ENCODE data around the gene DYNC1H1. TPM values are rescaled to one million over a fixed set of nuclear protein-coding genes. Genes with fewer than 3 reads are reported as not detected.
A peak's percentile ranks its signal among the peaks of the same experiment; 100 is the strongest.

DYNC1H1 gene
- total RNA-seq, 1 donor from 2014 or later: 237 TPM

- Histone ChIP-seq H3K4me3 (peak overlapping the region; percentile 75), H3K36me3 (peaks cover 21% of the 10 kb centered on the region), H3F3A (ENCODE audit: low read depth) (peaks cover 46% of the 10 kb centered on the region), H3K9ac (peak overlapping the region; percentile 69), H3K4me2 (peak overlapping the region; percentile 80), H4K20me1 (ENCODE audit: low read depth) (peaks cover 35% of the 10 kb centered on the region), H2AFZ (replicated peaks) (peak overlapping the region; percentile 92), H3K79me2 (ENCODE audit: low read depth) (peaks cover 43% of the 10 kb centered on the region), H3K27me3 (no peaks in the 10 kb centered on the region), H3K9me3 (ENCODE audit: low read depth) (no peaks in the 10 kb centered on the region), H3K27ac (peak overlapping the region; percentile 93), H3K4me1 (peaks cover 38% of the 10 kb centered on the region)
- H3K36me3 Mint-ChIP-seq: peaks cover 32% of the 10 kb centered on the region
- TF ChIP-seq CTCF (IDR thresholded peaks at IDR 0.05): no peak
- H3K27me3 Mint-ChIP-seq (ENCODE audit: insufficient read depth, low read depth): peaks cover 6% of the 10 kb centered on the region
- H3K27ac Mint-ChIP-seq: no peak overlapping the region
- no peak for DNase-seq (ENCODE audit: low spot score)
- H3K4me3 Mint-ChIP-seq: peak overlapping the region; percentile 87
- no peaks in the 10 kb centered on the region for H3K9me3 Mint-ChIP-seq
- peaks cover 47% of the 10 kb centered on the region for H3K4me1 Mint-ChIP-seq
Measured at GRCh38 chr14:102087762-102088011, 123.3 kb downstream of the DYNC1H1 start.

GRCh38 chr14:102088012-102088792 is 123.8 kb downstream of the DYNC1H1 start:
- DNase-seq (ENCODE audit: low spot score): peak; percentile 48
- Mint-ChIP-seq H3K27ac (no peak overlapping the region), H3K9me3 (no peaks in the 10 kb centered on the region), H3K27me3 (ENCODE audit: insufficient read depth, low read depth) (peaks cover 6% of the 10 kb centered on the region), H3K4me3 (peak overlapping the region; percentile 87), H3K4me1 (peaks cover 42% of the 10 kb centered on the region), H3K36me3 (peaks cover 27% of the 10 kb centered on the region)
- Histone ChIP-seq H3K9me3 (ENCODE audit: low read depth) (no peaks in the 10 kb centered on the region), H3K27ac (no peak overlapping the region), H2AFZ (replicated peaks) (no peak overlapping the region), H3K9ac (no peak overlapping the region), H3K4me2 (peak overlapping the region; percentile 80), H3K4me1 (peaks cover 33% of the 10 kb centered on the region), H3K27me3 (no peaks in the 10 kb centered on the region), H4K20me1 (ENCODE audit: low read depth) (peaks cover 30% of the 10 kb centered on the region), H3K79me2 (ENCODE audit: low read depth) (peaks cover 37% of the 10 kb centered on the region), H3K4me3 (peak overlapping the region; percentile 75), H3K36me3 (peaks cover 20% of the 10 kb centered on the region), H3F3A (ENCODE audit: low read depth) (peaks cover 43% of the 10 kb centered on the region)
- TF ChIP-seq EZH2phosphoT487 (IDR thresholded peaks at IDR 0.05): no peak
- TF ChIP-seq EZH2 (IDR thresholded peaks at IDR 0.05): no peak
- TF ChIP-seq CTCF (IDR thresholded peaks at IDR 0.05): no peak

- H3K4me1 Mint-ChIP-seq: peaks cover 27% of the 10 kb centered on the region
- peak overlapping the region; percentile 39 for H3K27ac Mint-ChIP-seq
- Histone ChIP-seq H3K4me3 (no peak overlapping the region), H3K9me3 (ENCODE audit: low read depth) (no peaks in the 10 kb centered on the region), H3K36me3 (peaks cover 5% of the 10 kb centered on the region), H4K20me1 (ENCODE audit: low read depth) (peaks cover 14% of the 10 kb centered on the region), H3K27ac (no peak overlapping the region), H2AFZ (replicated peaks) (no peak overlapping the region), H3K79me2 (ENCODE audit: low read depth) (peaks cover 22% of the 10 kb centered on the region), H3K9ac (no peak overlapping the region), H3K27me3 (no peaks in the 10 kb centered on the region), H3K4me1 (peaks cover 20% of the 10 kb centered on the region), H3F3A (ENCODE audit: low read depth) (peaks cover 29% of the 10 kb centered on the region), H3K4me2 (no peak overlapping the region)
- H3K9me3 Mint-ChIP-seq: no peaks in the 10 kb centered on the region
- H3K4me3 Mint-ChIP-seq: peak overlapping the region; percentile 59
- H3K36me3 Mint-ChIP-seq: peaks cover 12% of the 10 kb centered on the region
- TF ChIP-seq EZH2phosphoT487 (IDR thresholded peaks at IDR 0.05): no peak
- TF ChIP-seq CTCF (IDR thresholded peaks at IDR 0.05): no peak
- peaks cover 6% of the 10 kb centered on the region for H3K27me3 Mint-ChIP-seq (ENCODE audit: insufficient read depth, low read depth)
- no peak for DNase-seq (ENCODE audit: low spot score)
Measured at GRCh38 chr14:102089621-102090343, 125.4 kb downstream of the DYNC1H1 start.
